Ovary (tissue), 3 donors: ENCODE results near the gene CAPZB.

Experiments
- EP300 ChIP-seq: sonication (generic); formaldehyde crosslinking; IDR thresholded peaks from one replicate; pipeline ENCODE4 v1.6.1; 2017; ENCODE audit warnings: antibody characterized with exemption
- POLR2A ChIP-seq: fragments of 450-650 bp; IDR thresholded peaks from one replicate; pipeline ENCODE4 v1.6.1; 2017; ENCODE audit warnings: antibody characterized with exemption, mild to moderate bottlenecking, moderate library complexity
- TF ChIP-seq, protein P1 (sequence below), 3 donors: fragments of 450-650 bp in 2 of 3; fragments of 200-600 bp in 1 of 3; IDR thresholded peaks; one replicate each; pipeline versions ENCODE4 v1.5.1 to v1.8.0; 2016 to 2022; ENCODE audit warnings: antibody characterized with exemption in 3 of 3, mild to moderate bottlenecking in 1 of 3
- donor health status: DM: no; HTN: no; CAD: no.

DNA sequence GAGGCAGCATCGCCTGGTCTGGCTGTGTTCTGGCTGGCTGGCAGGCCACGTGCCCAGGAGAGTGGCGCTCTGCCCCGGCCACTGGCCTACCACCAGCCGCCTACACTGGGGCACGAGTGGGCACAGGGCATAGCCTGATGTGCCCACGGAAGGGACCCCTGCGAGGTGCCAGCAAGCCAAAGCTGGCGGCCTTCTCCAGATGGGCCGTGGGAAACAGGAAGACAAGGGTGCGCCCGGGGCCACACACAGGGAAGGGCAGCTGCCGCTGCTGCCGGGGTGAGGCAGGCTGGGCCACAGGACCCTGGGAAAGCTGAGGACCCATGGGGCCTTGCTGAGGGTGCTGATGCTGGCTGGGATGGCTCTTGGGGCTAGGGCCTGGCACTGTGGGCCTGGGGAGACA, 132.5 kb downstream of the CAPZB start:
- TF ChIP-seq, protein P1, sequence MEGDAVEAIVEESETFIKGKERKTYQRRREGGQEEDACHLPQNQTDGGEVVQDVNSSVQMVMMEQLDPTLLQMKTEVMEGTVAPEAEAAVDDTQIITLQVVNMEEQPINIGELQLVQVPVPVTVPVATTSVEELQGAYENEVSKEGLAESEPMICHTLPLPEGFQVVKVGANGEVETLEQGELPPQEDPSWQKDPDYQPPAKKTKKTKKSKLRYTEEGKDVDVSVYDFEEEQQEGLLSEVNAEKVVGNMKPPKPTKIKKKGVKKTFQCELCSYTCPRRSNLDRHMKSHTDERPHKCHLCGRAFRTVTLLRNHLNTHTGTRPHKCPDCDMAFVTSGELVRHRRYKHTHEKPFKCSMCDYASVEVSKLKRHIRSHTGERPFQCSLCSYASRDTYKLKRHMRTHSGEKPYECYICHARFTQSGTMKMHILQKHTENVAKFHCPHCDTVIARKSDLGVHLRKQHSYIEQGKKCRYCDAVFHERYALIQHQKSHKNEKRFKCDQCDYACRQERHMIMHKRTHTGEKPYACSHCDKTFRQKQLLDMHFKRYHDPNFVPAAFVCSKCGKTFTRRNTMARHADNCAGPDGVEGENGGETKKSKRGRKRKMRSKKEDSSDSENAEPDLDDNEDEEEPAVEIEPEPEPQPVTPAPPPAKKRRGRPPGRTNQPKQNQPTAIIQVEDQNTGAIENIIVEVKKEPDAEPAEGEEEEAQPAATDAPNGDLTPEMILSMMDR (IDR thresholded peaks at IDR 0.05) = no peak
- TF ChIP-seq EP300 (no peak), POLR2A (no peak)
